Measurements from ENCODE around the gene PNRC2.

DNA sequence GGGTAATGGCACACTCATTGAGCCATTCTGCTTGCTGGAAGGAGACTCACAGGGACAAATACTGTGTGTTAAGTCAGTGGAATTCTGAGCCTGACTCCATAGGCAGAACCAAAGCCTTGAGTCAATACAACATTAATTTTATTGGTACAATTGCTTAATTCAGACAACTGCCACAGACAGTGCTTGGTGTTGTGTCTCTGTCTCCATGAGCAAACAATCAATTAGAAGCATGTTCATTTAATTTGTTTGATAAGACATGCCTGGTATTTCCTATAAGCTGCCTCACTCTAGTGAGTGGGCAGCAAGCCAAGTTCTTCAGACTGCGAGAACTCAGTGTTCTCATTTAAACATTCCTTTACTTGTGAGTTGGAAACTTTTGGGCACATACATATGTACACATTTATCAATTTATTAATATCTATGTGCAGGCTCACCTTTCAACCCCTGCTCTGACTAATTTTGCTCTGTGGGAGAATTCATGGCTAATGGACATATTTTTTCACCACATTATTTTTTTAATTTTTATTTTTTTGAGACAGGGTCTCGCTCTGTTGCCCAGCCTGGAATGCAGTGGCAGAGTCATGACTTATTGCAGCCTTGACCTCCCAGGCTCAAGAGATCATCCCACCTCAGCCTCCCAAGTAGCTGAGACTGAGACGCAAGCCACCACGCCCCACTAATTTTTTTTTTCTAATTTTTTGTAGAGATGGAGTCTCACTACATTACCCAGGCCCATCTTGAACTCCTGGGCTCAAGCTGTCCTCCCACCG lies 25.0 kb downstream of the PNRC2 start:
- TF ChIP-seq POLR2A (IDR thresholded peaks at IDR 0.05; ENCODE audit: low read depth, low read length), result no peak
- no peak for TF ChIP-seq BCL11A (IDR thresholded peaks at IDR 0.05; ENCODE audit: low read depth, low read length)
- no peak for TF ChIP-seq ZZZ3 (IDR thresholded peaks at IDR 0.05; ENCODE audit: control insufficient read depth, insufficient read length, low read depth)
- TF ChIP-seq, protein P1, sequence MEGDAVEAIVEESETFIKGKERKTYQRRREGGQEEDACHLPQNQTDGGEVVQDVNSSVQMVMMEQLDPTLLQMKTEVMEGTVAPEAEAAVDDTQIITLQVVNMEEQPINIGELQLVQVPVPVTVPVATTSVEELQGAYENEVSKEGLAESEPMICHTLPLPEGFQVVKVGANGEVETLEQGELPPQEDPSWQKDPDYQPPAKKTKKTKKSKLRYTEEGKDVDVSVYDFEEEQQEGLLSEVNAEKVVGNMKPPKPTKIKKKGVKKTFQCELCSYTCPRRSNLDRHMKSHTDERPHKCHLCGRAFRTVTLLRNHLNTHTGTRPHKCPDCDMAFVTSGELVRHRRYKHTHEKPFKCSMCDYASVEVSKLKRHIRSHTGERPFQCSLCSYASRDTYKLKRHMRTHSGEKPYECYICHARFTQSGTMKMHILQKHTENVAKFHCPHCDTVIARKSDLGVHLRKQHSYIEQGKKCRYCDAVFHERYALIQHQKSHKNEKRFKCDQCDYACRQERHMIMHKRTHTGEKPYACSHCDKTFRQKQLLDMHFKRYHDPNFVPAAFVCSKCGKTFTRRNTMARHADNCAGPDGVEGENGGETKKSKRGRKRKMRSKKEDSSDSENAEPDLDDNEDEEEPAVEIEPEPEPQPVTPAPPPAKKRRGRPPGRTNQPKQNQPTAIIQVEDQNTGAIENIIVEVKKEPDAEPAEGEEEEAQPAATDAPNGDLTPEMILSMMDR (IDR thresholded peaks at IDR 0.05 in 2 of 3, conservative IDR thresholded peaks at IDR 0.05 in 1 of 3; ENCODE audit: control insufficient read depth in 2 of 3, extremely low read depth in 1 of 3, insufficient read depth in 1 of 3, low read depth in 3 of 3, low read length in 3 of 3), result no peak
